GM19099 (cell line): ENCODE measurements around the gene GSE1.

Source experiments
- POLR2A ChIP-seq: IDR thresholded peaks from 3 replicates; pipeline ENCODE4 v1.6.1; 2011; ENCODE audit warnings: low read depth; ENCODE audit not compliant: insufficient read length; ENCODE audit errors: extremely low read depth

GSE1 gene

DNA sequence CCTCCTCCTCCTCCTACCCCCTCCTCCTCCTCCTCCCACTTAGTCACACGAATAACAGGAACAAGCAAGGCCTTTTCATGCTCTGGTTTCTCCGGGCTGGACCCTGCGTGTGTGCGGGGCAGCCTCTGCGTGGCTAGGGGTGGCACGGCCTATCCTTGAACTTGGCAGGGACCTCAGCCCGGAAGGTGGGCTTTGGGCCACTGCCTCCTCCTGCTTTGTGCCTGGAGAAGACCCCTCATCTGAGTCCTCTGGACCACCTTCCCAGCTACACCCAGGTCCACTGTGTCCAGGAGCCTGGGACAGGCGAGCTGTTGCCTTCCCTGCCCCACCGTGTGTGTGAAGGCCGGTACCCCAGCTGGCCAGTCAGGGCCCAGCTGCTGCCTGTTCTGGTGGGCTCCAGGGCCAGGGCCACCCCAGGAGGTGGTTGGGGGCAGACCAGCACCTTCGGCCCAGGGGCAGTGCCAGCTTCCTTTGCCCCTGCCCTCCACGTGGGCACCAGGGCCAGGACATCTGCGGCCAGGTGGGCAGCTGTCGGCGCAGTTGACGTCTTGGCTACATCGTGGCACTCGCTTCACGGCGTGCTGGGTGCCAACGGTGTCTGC is 40.3 kb downstream of the GSE1 start:
- no peak for TF ChIP-seq POLR2A

DNA sequence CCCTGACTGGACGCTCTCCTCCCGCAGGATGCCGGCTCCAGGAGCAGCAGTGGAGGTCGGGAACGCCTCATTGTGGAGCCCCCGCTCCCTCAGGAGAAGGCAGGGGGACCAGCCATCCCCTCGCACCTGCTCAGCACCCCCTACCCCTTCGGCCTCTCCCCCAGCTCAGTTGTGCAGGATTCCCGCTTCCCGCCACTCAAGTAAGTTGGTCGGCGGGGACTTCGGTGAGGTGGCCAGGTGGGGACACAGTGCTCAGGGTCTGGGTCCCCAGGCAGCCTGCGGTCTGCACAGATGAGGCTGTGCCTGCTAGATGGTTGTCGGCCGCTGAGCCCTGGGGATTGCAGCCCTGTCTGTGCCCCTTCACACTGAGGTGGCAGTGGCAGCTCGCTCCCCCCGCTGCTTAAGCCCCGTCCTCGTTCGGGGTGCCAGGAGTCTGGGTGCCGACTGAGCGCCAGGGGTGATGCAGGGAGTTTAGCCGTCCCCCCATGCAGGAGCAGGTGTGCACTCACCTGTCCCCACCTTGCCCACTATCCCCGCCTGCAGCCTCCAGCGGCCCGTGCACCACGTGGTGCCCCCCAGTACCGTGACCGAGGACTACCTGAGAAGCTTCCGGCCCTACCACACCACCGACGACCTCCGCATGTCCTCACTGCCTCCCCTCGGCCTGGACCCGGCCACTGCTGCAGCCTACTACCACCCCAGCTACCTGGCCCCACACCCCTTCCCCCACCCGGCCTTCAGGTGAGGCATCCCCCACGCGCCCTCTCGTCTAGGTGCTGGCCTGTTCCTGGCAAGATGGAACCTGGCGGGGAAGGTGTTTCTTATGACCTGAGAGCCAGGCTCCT is 41.4 kb downstream of the GSE1 start:
- TF ChIP-seq POLR2A: no peak

DNA sequence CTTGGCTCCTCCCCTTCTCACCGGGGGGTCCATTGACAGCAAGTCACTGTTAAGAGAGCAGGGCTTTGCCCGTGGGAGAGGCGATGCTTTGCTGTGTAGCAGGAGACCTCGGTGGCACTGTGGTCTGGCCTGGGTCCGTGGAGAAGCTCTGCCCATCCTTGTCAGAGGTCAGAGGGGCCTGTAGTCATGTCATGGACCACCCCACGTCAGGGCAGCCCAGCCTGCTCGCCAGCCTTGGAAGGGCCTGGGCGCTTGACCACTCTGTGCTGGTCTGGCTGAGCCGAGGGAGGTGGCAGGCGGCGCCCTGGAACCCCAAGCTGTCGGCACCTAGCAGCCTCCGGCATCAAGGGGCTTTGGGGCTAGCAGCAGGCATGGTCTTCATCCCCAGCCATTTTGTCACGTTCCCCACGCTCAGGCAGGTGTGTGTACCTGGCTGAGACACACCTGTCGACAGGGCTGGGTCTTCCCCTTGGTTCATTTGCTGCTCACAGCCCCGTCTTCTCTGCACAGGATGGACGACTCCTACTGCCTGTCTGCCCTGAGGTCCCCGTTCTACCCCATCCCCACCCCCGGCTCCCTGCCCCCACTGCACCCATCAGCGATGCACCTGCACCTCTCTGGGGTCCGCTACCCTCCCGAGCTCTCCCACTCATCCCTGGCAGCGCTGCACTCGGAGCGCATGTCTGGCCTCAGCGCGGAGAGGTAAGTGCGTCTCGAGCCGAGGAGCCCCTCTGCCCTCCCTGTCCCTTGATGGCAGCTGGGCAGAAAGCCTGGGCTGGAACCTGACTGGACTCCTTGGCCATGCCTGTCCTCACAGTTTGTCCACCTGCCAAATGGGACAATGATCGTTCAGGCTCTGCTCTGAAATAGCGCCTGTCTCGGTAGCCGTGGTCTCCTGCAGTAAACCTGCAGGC is 42.4 kb downstream of the GSE1 start:
- no peak for TF ChIP-seq POLR2A

DNA sequence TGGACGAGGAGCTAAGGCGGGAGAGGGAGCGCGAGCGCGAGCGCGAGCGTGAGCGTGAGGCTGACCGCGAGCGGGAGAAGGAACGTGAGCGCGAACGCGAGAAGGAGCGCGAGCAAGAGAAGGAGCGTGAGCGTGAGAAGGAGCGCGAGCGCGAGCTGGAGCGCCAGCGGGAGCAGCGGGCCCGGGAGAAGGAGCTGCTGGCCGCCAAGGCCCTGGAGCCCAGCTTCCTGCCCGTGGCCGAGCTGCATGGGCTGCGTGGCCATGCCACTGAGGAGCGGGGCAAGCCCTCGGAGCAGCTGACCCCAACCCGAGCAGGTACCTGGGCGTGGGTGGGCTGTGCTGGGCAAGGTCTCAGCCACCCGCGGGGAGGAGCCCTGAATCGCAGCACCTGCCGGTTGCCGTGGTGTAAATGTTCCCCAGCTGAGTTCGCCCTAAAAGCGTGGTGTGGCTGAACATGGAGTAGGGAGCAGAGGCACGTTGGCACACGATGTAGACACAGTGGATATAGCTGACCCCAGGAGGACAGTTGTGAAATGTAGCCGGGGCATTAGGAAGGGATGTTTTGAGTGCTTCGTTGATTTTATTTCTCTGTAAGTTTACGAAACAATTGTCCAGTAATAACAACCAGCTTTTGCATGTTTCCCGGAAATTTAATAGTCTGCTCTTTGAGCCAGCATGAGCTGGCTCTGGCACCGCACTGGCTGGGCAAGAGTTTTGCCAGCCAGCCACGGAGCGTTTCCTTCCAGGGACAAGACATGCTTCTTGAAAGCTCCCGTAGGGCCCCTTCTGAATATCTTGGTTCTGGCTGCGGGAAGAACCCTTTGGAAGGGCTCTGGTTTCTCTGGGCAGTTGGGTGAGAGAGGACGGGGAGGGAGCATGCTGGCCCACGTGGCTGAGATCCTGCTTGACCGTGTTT is 43.5 kb downstream of the GSE1 start:
- TF ChIP-seq POLR2A: no peak

DNA sequence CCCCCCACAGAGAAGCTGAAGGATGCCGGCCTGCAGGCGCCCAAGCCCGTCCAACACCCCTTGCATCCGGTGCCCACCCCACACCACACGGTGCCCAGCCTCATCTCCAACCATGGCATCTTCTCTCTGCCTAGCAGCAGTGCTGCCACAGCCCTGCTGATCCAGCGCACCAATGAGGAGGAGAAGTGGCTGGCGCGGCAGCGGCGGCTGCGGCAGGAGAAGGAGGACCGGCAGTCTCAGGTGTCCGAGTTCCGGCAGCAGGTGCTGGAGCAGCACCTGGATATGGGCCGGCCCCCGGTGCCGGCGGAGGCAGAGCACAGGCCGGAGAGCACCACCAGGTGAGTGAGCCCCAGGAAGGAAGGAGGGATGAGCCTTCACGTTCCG is 44.1 kb downstream of the GSE1 start:
- TF ChIP-seq POLR2A: no peak

DNA sequence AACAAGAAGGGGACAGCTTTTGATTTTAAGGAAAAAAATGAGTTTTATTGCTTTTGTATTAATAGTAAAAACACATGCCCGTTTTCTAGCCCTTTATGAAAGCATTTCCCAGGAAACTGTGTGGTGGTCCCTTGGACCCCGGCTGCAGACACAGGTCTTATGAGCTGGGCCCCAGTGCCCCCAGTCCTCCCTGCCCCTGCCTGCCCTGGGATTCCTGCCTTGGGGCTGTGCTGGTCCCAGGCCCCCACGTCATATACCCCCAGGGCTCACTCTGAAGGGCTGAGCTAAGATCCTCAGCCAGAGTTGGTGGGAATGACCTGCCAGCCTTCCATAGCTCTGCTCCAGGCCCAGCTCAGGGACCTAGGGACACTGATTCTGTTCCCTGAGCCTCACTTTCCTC is 44.9 kb downstream of the GSE1 start:
- TF ChIP-seq POLR2A: no peak

DNA sequence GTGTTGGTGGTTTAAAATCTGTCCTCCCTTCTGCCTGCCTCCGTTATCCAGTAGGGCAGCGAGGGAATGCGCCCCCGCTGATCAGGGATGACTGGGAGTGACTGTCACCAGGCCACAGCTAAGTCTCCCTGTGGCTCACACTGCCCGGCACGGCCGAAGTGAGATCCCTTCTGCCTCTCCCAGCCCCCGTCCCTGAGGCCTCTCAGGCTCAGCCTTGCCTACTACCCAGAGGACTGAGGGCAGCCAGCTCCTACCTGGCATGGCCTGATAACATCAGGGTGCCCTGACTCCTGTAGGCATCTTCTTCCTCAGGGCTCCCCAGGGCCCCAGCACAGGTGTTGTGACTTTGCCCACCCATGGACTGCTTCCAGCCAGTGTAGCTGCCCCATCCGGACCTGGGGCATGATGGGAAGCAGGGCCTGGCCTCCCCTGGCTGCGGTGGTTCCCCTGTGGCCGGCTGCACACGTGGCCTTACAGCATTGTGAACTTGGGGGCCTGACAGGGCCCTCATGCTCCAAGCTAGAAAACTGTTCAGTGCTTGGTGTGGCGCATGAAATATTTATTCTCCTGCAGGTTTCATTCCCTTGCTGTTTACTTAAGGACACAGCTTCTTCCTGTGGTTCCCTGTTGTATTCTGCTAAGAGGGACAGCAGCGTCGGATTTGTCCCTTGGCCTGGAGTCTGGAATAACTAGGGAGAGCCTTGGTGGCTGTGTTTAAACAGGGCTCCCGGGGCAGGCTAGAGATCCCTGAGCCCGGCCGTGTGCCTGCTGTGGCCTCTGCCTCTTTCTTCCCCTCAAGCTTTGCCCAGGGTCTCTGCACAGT is 45.6 kb downstream of the GSE1 start:
- no peak for TF ChIP-seq POLR2A

DNA sequence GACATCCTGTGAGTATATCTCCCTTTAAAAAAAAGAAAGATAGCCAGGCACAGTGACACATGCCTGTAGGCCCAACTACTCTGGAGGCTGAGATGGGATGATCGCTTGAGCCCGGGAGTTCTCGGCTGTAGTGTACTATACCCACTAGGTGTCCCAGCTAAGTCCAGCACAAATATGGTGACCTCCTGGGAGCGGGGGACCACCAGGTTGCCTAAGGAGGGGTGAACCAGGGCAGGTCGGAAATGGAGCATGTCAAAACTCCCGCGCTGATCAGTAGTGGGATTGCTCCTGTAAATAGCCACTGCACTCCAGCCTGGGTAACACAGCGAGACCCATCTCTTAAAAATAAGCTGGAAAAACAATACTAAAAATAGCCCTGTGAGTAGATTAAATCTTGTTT is 46.2 kb downstream of the GSE1 start:
- TF ChIP-seq POLR2A: no peak

DNA sequence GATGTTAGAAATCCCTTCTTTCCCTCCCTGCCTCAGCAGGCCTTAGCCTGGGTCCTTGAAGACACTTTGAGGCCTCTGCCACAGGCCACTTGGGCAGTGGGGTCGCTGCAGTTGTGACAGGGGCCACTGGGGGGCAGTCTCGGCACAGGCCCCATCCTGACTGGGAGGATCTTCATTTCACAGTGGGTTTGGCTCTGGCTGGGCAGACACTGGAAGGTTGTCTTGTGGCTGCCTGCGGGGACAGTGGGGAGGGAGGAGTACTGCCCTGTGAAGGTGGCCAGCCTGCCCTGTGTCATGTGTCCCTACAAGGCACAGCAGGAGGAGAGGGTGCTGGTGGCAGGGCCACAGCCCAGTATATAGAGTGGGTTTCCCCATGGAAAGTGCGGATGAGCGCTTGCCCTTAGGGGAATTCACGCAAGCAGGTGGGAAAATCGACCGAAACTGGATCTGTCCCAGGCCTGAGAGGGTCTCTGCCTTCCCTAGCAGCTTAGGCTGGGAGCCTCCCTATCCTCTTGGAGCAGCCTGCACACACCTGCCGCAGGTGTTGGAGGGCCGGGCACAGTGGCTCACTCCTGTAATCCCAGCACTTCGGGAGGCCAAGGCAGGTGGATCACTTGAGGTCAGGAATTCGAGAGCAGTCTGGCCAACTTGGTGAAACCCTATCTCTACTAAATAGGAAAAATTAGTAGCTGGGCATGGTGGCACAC is 46.8 kb downstream of the GSE1 start:
- no peak for TF ChIP-seq POLR2A

DNA sequence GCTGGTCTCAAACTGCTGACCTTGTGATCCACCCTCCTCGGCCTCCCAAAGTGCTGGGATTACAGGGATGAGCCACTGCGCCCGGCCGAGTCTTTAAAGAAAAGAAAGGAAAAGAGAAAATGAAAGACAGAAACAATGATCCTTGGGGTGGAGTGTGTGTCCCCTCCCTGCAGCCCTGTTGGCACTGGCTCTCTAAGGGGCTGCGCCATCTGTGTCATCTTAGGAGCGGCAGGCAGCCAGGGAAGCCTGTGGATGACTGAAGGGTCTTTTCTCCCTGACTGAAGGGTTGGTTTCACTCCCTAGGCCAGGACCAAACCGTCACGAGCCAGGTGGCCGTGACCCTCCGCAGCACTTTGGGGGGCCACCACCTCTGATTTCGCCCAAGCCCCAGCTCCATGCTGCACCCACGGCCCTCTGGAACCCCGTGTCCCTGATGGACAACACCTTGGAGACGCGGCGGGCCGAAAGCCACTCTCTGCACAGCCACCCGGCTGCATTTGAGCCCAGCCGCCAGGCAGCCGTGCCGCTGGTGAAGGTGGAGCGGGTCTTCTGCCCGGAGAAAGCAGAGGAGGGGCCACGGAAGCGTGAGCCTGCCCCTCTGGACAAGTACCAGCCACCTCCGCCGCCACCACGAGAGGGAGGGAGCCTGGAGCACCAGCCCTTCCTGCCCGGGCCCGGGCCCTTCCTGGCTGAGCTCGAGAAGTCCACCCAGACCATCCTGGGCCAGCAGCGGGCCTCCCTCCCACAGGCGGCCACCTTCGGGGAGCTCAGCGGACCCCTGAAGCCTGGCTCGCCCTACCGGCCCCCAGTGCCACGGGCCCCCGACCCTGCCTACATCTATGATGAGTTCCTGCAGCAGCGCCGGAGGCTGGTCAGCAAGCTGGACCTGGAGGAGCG is 48.0 kb downstream of the GSE1 start:
- TF ChIP-seq POLR2A: no peak

DNA sequence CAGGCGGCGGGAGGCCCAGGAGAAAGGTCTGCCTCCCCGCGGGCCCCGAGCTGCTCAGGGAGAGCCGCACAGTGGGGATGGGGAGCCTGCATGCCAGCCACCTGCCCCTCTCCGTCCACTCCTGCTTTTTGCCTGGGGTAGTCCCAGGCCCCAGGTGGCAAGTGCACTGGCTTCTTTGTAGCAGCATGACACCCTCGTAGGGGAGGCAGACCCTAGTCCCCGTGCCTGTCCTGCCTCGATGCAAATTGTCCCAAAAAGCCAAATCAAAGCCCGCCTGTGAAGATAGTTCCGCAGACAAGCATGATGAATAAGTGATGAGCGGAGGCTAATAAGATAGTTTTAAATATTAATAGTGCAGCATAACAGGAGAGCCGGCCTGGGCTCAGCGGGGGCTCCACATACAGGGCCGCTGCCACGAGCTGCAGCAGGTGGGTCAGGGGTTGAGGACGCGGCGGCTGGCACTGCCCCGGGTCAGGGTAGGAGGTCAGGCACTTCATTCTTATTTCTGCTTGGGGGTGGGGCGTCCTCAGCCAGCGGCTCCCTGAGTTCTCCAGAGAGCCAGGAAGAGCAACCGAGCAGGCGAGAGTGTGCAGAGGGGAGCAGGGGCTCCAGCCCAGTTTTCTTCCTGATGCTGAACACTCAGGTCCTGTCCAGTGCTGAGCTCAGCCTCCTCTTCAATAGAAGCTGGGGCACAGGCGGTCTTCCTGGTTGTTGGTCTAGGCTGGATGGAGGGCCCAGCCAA is 48.8 kb downstream of the GSE1 start:
- no peak for TF ChIP-seq POLR2A

DNA sequence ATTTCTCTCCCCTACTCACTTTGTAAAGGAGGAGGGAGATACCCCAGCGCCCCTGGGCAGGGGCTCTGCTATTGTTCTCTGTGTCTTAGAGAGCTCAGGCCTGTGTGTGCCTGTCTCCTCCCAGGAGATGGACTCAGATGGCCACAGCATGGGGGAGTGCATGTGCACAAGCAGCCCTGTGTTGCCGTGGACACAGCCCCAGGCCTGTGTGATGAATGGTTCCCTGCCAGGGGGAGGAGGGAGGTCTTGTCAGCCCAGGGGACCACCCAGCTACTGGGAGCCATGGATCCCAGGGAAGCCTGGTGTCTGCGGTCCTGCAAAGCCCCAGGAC is 49.3 kb downstream of the GSE1 start:
- TF ChIP-seq POLR2A: no peak
